Peyer's patch (tissue), 4 donors: ENCODE measurements around the gene GORASP1. TPM values are rescaled to one million over a fixed set of nuclear protein-coding genes. Genes with fewer than 3 reads are reported as not detected.

Experiments used
- DNase-seq, 3 donors: peaks; one replicate each; pipeline ENCODE4 v3.0.0-alpha.2; 2017 to 2019
- H3K27ac ChIP-seq, 4 donors: fragments of 200-600 bp; sonication (generic); one replicate each; pipeline ENCODE4 v1.5.1; 2016 to 2019
- H3K27me3 ChIP-seq, 2 donors: fragments of 200-600 bp; sonication (generic); one replicate each; pipeline ENCODE4 v1.5.1; 2019
- H3K36me3 ChIP-seq, 3 donors: fragments of 200-600 bp; sonication (generic); one replicate each; pipeline ENCODE4 v1.5.1; 2016 to 2019
- H3K4me1 ChIP-seq, 4 donors: fragments of 200-600 bp; sonication (generic); one replicate each; pipeline ENCODE4 v1.5.1; 2016 to 2019
- H3K4me3 ChIP-seq, 4 donors: fragments of 200-600 bp; sonication (generic); 1 replicate in 3 of 4; 2 replicates in 1 of 4; pipeline ENCODE4 v1.5.1; 2016 to 2019; ENCODE audit warnings: mild to moderate bottlenecking in 1 of 4
- H3K9me3 ChIP-seq, 4 donors: fragments of 200-600 bp; sonication (generic); one replicate each; pipeline ENCODE4 v1.5.1; 2016 to 2019; ENCODE audit warnings: mild to moderate bottlenecking in 1 of 4
- POLR2A ChIP-seq, 2 donors: fragments of 450-650 bp; IDR thresholded peaks; one replicate each; pipeline ENCODE4 v1.5.1; 2017; ENCODE audit warnings: antibody characterized with exemption in 2 of 2, mild to moderate bottlenecking in 2 of 2, moderate library complexity in 2 of 2
- total RNA-seq, 4 donors: library from RNA; depleted of rRNA; stranded (reverse); fragments of >200 nt; gene quantifications; one replicate each; pipeline ENCODE4 v1.1.0, GENCODE V29; 2016
- TF ChIP-seq, protein P1 (sequence below), 6 experiments: fragments of 450-650 bp in 4 of 6; fragments of 200-600 bp in 2 of 6; sonication (generic) in 1 of 6; IDR thresholded peaks; one replicate each; pipeline ENCODE4 v1.5.1; 2017 to 2019; ENCODE audit warnings: antibody characterized with exemption in 6 of 6, mild to moderate bottlenecking in 3 of 6, moderate library complexity in 1 of 6

The GORASP1 gene
- total RNA-seq, 4 donors from 2014 or later, result 85.8 to 145 (median 128) TPM

GRCh38 chr3:39099242-39099641 is 8.2 kb downstream of the GORASP1 start:
- H3K4me3 ChIP-seq, result no peak overlapping the region
- H3K36me3 ChIP-seq, result peaks cover 0 to 64% (median 0%) of the 10 kb centered on the region in 3 donors
- H3K4me1 ChIP-seq, result peaks cover 0 to 9% (median 0%) of the 10 kb centered on the region in 4 donors
- H3K27me3 ChIP-seq, result no peaks in the 10 kb centered on the region
- no peaks in the 10 kb centered on the region for H3K9me3 ChIP-seq
- DNase-seq, result no peak
- H3K27ac ChIP-seq, result no peak overlapping the region
- TF ChIP-seq, protein P1, sequence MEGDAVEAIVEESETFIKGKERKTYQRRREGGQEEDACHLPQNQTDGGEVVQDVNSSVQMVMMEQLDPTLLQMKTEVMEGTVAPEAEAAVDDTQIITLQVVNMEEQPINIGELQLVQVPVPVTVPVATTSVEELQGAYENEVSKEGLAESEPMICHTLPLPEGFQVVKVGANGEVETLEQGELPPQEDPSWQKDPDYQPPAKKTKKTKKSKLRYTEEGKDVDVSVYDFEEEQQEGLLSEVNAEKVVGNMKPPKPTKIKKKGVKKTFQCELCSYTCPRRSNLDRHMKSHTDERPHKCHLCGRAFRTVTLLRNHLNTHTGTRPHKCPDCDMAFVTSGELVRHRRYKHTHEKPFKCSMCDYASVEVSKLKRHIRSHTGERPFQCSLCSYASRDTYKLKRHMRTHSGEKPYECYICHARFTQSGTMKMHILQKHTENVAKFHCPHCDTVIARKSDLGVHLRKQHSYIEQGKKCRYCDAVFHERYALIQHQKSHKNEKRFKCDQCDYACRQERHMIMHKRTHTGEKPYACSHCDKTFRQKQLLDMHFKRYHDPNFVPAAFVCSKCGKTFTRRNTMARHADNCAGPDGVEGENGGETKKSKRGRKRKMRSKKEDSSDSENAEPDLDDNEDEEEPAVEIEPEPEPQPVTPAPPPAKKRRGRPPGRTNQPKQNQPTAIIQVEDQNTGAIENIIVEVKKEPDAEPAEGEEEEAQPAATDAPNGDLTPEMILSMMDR (IDR thresholded peaks at IDR 0.05), result no peak
- no peak for TF ChIP-seq POLR2A (IDR thresholded peaks at IDR 0.05)

DNA sequence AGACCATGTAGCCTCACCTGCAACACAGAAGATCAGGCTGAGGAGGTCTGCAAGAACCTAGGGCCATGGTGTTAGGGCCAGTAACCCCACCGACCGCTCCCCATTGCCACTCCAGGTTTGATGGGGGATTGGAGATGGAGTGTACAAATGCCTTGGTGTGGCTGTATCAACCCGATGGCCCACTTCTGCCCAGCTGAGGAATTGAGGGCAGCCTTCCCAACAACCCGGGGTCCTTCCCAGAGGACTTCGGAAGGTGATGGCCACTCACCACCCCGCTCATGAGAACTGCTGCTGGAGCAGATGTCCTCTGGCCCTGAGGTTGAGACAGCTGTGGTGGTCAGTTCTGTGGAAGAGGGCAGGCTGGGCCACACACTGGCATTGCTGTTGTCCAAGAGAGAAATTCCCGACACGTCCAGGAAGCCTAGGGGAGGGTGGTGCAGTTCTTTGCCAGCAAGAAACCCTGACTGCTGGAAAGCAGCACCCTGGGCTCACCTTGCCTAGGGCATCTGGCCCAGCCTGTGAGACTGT is 8.9 kb downstream of the GORASP1 start:
- H3K4me3 ChIP-seq, result no peak overlapping the region
- no peaks in the 10 kb centered on the region for H3K9me3 ChIP-seq
- H3K4me1 ChIP-seq, result peaks cover 0 to 9% (median 0%) of the 10 kb centered on the region in 4 donors
- no peak for TF ChIP-seq POLR2A (IDR thresholded peaks at IDR 0.05)
- TF ChIP-seq, protein P1 (IDR thresholded peaks at IDR 0.05), result no peak
- no peaks in the 10 kb centered on the region for H3K27me3 ChIP-seq
- H3K27ac ChIP-seq, result no peak overlapping the region
- H3K36me3 ChIP-seq, result peaks cover 0 to 71% (median 0%) of the 10 kb centered on the region in 3 donors
- DNase-seq, result no peak

DNA sequence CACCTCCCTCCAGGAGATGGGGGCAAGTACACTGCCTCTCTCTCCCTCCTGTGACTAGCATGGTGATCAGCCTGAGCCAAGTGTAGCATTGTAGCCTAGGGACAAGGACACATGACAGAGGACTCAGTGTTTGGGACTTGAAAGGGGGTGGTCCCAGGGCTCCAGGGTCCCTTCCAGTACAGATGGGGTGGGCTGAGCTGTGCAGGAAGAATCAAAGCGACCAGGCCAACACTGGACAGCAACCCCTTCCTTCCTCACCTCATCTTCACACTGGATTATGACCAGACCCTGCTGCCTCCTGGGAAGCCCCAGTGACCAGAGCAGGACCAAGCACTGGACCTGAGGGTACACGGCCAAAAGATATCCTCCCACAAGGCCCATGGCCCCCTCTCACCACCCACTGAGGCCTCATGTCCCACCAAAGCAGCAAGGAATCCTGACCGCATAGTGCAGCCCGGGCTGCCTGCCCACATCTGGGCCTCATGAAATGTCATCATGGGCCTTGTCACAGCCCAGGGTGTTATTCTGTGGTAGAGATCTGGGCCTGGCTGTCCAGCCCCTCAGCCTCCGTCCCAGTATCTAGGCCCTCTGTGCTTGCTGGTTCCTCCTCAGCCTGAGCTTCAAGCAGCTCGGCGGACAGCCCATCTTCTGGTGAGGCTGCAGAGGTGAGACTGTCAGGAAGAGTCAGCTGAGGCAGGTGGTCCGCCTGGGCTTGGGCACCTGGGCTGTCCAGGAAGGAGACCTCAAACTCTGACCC is 9.5 kb downstream of the GORASP1 start:
- DNase-seq, result no peak
- TF ChIP-seq POLR2A (IDR thresholded peaks at IDR 0.05), result no peak
- TF ChIP-seq, protein P1 (IDR thresholded peaks at IDR 0.05), result no peak
- H3K36me3 ChIP-seq, result peaks cover 0 to 78% (median 0%) of the 10 kb centered on the region in 3 donors
- no peaks in the 10 kb centered on the region for H3K9me3 ChIP-seq
- no peaks in the 10 kb centered on the region for H3K27me3 ChIP-seq
- peaks cover 0 to 9% (median 0%) of the 10 kb centered on the region in 4 donors for H3K4me1 ChIP-seq
- no peak overlapping the region for H3K27ac ChIP-seq
- H3K4me3 ChIP-seq, result no peak overlapping the region

DNA sequence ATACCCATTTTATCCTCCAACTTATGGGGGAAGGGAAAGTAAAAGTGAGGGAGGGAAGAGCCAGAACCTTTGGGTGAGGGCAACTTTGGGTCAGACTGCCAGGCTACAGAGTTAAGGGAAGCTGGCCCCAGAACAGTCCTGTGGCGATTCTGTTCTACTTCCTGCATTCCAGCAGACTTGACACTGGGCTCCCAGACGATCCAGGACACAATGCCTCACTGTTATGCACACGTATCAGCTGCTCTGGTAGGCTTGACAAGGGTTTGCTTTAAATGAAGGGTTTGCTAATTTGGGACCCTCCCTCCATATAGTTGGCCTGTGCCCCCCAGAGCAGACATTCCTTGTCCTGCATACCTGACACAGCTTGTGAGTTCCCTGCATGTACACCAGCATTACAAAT is 10.7 kb downstream of the GORASP1 start:
- Histone ChIP-seq H3K9me3 (no peaks in the 10 kb centered on the region), H3K36me3 (peaks cover 0 to 87% (median 0%) of the 10 kb centered on the region in 3 donors), H3K27ac (no peak overlapping the region), H3K4me1 (peaks cover 0 to 3% (median 0%) of the 10 kb centered on the region in 4 donors), H3K27me3 (no peaks in the 10 kb centered on the region), H3K4me3 (no peak overlapping the region)
- no peak for DNase-seq
- TF ChIP-seq POLR2A (IDR thresholded peaks at IDR 0.05), result no peak
- TF ChIP-seq, protein P1 (IDR thresholded peaks at IDR 0.05), result no peak

DNA sequence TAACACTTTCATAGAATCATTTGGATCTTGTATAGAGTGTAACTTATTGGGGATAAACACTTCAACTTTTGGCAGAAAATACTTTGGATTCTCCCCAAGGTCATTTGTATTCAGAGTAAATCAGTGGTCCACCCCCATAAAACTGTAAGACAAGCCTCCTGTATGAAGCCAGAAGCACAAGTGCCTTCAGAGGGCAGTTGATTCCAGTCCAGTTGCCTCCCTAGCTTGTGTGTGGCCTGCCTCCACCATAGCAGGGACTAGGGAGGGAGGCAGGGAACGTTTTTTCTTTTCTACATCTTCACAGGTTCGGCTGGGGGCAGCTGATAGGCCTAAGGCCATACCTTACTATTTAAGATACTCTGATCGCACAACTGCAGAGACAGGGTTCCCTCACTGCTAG is 11.6 kb downstream of the GORASP1 start:
- DNase-seq, result no peak
- no peak overlapping the region for H3K27ac ChIP-seq
- peaks cover 0 to 94% (median 0%) of the 10 kb centered on the region in 3 donors for H3K36me3 ChIP-seq
- no peak overlapping the region for H3K4me3 ChIP-seq
- no peaks in the 10 kb centered on the region for H3K27me3 ChIP-seq
- TF ChIP-seq POLR2A (IDR thresholded peaks at IDR 0.05), result no peak
- TF ChIP-seq, protein P1 (IDR thresholded peaks at IDR 0.05), result no peak
- no peaks in the 10 kb centered on the region for H3K4me1 ChIP-seq
- H3K9me3 ChIP-seq, result no peaks in the 10 kb centered on the region
